Smooth muscle cell (in vitro differentiated cells): ENCODE measurements around the gene IFNL2. TPM values are rescaled to one million over a fixed set of nuclear protein-coding genes. Genes with fewer than 3 reads are reported as not detected.
"Not testable (repeated sequence)": the region's sequence is repeated elsewhere in the genome, so short reads cannot be mapped to it uniquely, and the experiment has no call there.

Source experiments
- DNase-seq: peaks from one replicate; lab custom pipeline; 2025; ENCODE audit not compliant: unreplicated experiment; lab: John Stamatoyannopoulos, UW
- H2AFZ ChIP-seq: fragments of 200-600 bp; sonication (generic); 2 replicates; pipeline ENCODE4 v1.6.0; 2016; ENCODE audit warnings: antibody characterized with exemption, low read depth, mild to moderate bottlenecking
- H3F3A ChIP-seq: fragments of 200-600 bp; sonication (generic); 2 replicates; pipeline ENCODE4 v1.6.0; 2017; ENCODE audit warnings: antibody characterized with exemption, low read depth
- H3K27ac ChIP-seq: fragments of 200-600 bp; sonication (generic); 2 replicates; pipeline ENCODE4 v1.5.1; 2016; ENCODE audit warnings: low read depth, mild to moderate bottlenecking
- H3K27me3 ChIP-seq: fragments of 200-600 bp; sonication (generic); 2 replicates; pipeline ENCODE4 v1.6.1; 2016; ENCODE audit warnings: low read depth, mild to moderate bottlenecking
- H3K36me3 ChIP-seq: fragments of 200-600 bp; sonication (generic); 2 replicates; pipeline ENCODE4 v1.5.1; 2016; ENCODE audit warnings: low read depth
- H3K4me1 ChIP-seq: fragments of 200-600 bp; sonication (generic); 2 replicates; pipeline ENCODE4 v1.5.1; 2016; ENCODE audit warnings: low read depth
- H3K4me2 ChIP-seq: fragments of 200-600 bp; sonication (generic); 2 replicates; pipeline ENCODE4 v1.6.0; 2016; ENCODE audit warnings: mild to moderate bottlenecking
- H3K4me3 ChIP-seq: fragments of 200-600 bp; sonication (generic); 2 replicates; pipeline ENCODE4 v1.5.1; 2016; ENCODE audit warnings: mild to moderate bottlenecking
- H3K79me2 ChIP-seq: fragments of 200-600 bp; sonication (generic); 2 replicates; pipeline ENCODE4 v1.6.0; 2016; ENCODE audit warnings: low read depth, mild to moderate bottlenecking
- H3K9ac ChIP-seq: fragments of 200-600 bp; sonication (generic); 2 replicates; pipeline ENCODE4 v1.6.0; 2016; ENCODE audit warnings: low read depth
- H3K9me3 ChIP-seq: fragments of 200-600 bp; sonication (generic); replicated peaks from 2 replicates; pipeline ENCODE4 v1.5.1; 2016; ENCODE audit warnings: low read depth
- H4K20me1 ChIP-seq: fragments of 200-600 bp; sonication (generic); 2 replicates; pipeline ENCODE4 v1.6.0; 2016; ENCODE audit warnings: low read depth
- whole genome bisulfite sequencing: methylation state at CpG from one replicate; pipeline ENCODE4 v1.1.7; 2016; ENCODE audit warnings: low lambda C conversion rate; 5-methylcytosine and 5-hydroxymethylcytosine counted together
- polyA plus RNA-seq: library from polyadenylated mRNA; unstranded; fragments of >200 nt; fragmentation: Nextera tagmentation; extraction: Ambion mirVana; gene quantifications from 2 replicates; pipeline ENCODE4 v1.2.1, GENCODE V29; 2016
- total RNA-seq: library from RNA; depleted of rRNA; stranded (reverse); fragments of >200 nt; gene quantifications from 2 replicates; pipeline ENCODE4 v1.2.3, GENCODE V29; 2014
- TF ChIP-seq, protein P1 (sequence below): fragments of 200-600 bp; sonication (generic); IDR thresholded peaks from 2 replicates; pipeline ENCODE4 v1.5.1; 2017; ENCODE audit warnings: borderline replicate concordance, mild to moderate bottlenecking, antibody characterized with exemption; ENCODE audit not compliant: insufficient read depth, poor library complexity, severe bottlenecking

IFNL2 gene
- total and polyA plus RNA-seq, 2 experiments from 2014 or later = not detected

DNA sequence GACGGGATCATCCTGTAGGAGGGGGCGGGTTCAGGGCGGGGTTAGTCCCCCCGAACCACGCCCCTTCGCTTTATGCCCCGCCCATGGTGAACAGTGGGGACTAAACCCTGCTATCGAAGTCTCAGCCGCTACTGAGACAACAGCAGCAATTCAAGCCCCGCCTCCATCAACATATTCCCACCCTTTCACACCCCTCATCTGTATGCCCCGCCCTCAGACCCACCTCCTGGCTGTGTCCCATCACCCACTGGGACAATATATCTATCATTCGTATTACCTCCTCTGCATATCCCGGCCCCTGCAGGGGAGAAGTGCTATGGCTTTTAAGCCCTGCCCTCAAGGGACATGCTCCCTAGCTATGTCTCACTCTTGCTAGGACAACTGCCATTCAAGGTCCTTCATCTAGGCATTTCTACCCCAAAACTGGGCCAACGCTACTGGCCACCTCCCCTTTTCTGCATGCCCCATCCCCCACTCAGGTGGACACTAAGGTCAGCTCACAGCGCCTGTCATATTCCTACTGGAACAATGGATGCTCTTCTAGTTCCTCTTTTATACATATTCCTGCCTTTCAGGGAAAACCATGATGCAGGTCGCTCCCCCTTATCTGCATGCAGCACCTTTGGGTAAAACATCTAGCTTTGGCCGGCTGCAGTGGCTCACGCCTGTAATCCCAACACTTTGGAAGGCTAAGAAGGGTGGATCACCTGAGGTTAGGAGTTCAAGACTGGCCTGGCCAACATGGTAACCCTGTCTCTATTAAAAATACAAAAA, 40.5 kb downstream of the IFNL2 start:
- H3K4me1 ChIP-seq = peaks cover 9% of the 10 kb centered on the region
- 64% methylated on average over 10 of the region's 18 CpGs for WGBS
- H3K36me3 ChIP-seq = no peaks in the 10 kb centered on the region
- H3F3A ChIP-seq = peaks cover 5% of the 10 kb centered on the region
- H3K27me3 ChIP-seq = peaks cover 6% of the 10 kb centered on the region
- no peaks in the 10 kb centered on the region for H3K79me2 ChIP-seq
- H3K27ac ChIP-seq = no peak overlapping the region
- H3K4me3 ChIP-seq = peak overlapping the region; percentile 53
- peak overlapping the region; percentile 97 for H2AFZ ChIP-seq
- no peak overlapping the region for H3K4me2 ChIP-seq
- no peaks in the 10 kb centered on the region for H3K9me3 ChIP-seq
- TF ChIP-seq, protein P1, sequence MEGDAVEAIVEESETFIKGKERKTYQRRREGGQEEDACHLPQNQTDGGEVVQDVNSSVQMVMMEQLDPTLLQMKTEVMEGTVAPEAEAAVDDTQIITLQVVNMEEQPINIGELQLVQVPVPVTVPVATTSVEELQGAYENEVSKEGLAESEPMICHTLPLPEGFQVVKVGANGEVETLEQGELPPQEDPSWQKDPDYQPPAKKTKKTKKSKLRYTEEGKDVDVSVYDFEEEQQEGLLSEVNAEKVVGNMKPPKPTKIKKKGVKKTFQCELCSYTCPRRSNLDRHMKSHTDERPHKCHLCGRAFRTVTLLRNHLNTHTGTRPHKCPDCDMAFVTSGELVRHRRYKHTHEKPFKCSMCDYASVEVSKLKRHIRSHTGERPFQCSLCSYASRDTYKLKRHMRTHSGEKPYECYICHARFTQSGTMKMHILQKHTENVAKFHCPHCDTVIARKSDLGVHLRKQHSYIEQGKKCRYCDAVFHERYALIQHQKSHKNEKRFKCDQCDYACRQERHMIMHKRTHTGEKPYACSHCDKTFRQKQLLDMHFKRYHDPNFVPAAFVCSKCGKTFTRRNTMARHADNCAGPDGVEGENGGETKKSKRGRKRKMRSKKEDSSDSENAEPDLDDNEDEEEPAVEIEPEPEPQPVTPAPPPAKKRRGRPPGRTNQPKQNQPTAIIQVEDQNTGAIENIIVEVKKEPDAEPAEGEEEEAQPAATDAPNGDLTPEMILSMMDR = no peak
- DNase-seq = no peak
- H4K20me1 ChIP-seq = no peaks in the 10 kb centered on the region
- no peak overlapping the region for H3K9ac ChIP-seq

DNA sequence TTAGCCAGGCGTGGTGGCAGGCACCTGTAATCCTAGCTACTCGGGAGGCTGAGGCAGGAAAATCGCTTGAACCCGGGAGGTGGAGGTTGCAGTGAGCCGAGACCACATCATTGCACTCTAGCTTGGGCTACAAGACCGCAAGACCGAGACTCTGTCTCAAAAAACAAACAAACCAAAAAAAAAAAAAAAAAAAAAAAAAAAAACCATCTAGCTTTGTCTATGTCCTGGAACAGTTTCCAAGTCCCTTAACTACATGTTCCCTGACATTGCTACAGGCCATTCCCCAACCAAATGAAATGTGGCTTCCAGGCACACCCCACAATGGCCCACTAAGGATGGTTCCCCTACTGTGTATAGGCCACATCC, 41.1 kb downstream of the IFNL2 start:
- H3K27ac ChIP-seq, H3K9ac ChIP-seq, H3K36me3 ChIP-seq, H2AFZ ChIP-seq, H3F3A ChIP-seq, H4K20me1 ChIP-seq, DNase-seq, H3K4me2 ChIP-seq, H3K9me3 ChIP-seq, H3K4me1 ChIP-seq, H3K27me3 ChIP-seq, H3K79me2 ChIP-seq, H3K4me3 ChIP-seq: not testable (repeated sequence)
- WGBS = 94% methylated on average over 7 of the region's 7 CpGs

DNA sequence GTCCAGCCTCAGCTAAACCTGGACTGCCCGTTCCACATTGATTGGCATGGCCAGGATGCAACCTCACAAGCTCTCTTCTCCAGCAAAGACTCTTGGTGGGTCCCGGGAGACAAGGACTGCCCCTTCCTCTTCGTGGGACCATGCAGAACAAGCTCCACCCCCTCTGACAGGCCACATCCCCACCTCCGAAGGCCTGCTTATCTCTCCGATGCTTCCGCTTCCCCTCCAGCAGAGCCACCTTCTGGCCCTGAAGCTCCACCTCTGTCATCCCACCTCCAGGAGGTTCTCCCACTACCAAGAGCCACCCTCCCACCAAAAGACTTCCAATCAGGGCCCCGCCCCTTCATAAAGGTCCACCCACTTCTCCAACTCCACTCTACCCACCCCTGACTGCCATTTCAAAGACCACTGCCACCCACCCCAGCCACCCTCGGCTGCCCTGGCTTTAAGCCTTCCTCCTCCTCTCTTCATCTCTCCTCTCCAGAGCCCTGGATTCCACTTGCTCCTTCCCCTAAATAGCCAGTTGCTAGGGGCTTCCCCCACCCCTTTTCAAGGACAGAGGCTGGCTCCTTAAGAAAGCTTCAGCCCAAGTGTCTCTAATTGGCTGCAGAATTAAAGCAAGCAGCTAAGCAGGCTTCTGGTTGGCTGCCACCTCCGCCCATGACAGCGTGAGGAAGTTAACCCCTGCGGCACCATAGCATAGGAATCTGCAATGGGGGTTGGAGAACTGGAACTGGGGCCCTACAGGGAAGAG, 42.5 kb downstream of the IFNL2 start:
- H3F3A ChIP-seq = peaks cover 5% of the 10 kb centered on the region
- H3K9ac ChIP-seq = no peak overlapping the region
- 75% methylated on average over 10 of the region's 11 CpGs for WGBS
- H4K20me1 ChIP-seq = no peaks in the 10 kb centered on the region
- H3K79me2 ChIP-seq = no peaks in the 10 kb centered on the region
- TF ChIP-seq, protein P1 = no peak
- H2AFZ ChIP-seq = no peak overlapping the region
- H3K27me3 ChIP-seq = peaks cover 6% of the 10 kb centered on the region
- H3K4me3 ChIP-seq = no peak overlapping the region
- H3K9me3 ChIP-seq = no peaks in the 10 kb centered on the region
- peaks cover 6% of the 10 kb centered on the region for H3K4me1 ChIP-seq
- no peak for DNase-seq
- no peaks in the 10 kb centered on the region for H3K36me3 ChIP-seq
- no peak overlapping the region for H3K4me2 ChIP-seq
- no peak overlapping the region for H3K27ac ChIP-seq

DNA sequence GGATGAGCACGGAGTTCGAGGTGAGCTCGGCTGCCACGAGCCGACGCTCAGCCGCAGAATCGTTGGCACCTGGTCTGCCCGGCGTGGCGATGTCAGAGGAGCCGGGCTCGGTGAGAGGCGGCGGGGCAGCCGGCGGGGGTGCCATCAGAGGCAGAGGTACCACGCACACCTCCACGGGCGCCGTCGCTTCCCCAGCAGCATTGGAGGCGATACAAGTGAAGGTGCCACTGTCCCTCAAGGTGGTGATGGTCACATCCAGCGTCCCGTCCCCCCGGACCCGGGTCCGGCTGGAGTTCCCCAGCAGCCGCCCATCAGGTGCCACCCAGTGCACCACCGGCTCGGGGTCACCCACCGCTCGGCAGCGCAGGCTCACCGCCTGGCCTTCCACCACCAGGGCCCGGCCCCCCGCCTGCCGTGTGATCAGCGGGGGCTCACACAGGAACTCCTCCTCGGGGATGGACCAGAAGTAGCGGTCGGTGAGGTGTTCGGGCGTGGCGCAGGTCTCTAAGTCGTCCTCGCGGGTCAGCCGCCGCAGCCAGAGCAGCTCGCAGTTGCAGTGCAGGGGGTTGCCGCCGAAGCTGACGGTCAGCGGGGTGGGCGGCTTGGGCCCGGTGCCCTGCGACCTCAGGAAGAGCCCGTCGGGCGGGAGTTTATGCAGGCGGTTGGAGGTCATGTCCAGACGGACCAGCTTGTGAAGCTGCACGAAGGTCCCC, 46.0 kb downstream of the IFNL2 start:
- no peak overlapping the region for H3K4me2 ChIP-seq
- no peaks in the 10 kb centered on the region for H3K9me3 ChIP-seq
- H3K27me3 ChIP-seq = no peaks in the 10 kb centered on the region
- H3F3A ChIP-seq = no peaks in the 10 kb centered on the region
- H3K4me3 ChIP-seq = no peak overlapping the region
- no peak overlapping the region for H2AFZ ChIP-seq
- no peaks in the 10 kb centered on the region for H3K79me2 ChIP-seq
- no peaks in the 10 kb centered on the region for H3K36me3 ChIP-seq
- WGBS = 97% methylated on average over 62 of the region's 64 CpGs
- H3K27ac ChIP-seq = no peak overlapping the region
- H3K4me1 ChIP-seq = no peaks in the 10 kb centered on the region
- H3K9ac ChIP-seq = no peak overlapping the region
- no peaks in the 10 kb centered on the region for H4K20me1 ChIP-seq
- TF ChIP-seq, protein P1 = no peak
- no peak for DNase-seq
